ENCODE data around the gene SSH2. TPM values are rescaled to one million over a fixed set of nuclear protein-coding genes. Genes with fewer than 3 reads are reported as not detected.

SSH2 gene
- polyA plus RNA-seq, 3 donors = 31.9 to 66.6 (median 54.0) TPM

DNA sequence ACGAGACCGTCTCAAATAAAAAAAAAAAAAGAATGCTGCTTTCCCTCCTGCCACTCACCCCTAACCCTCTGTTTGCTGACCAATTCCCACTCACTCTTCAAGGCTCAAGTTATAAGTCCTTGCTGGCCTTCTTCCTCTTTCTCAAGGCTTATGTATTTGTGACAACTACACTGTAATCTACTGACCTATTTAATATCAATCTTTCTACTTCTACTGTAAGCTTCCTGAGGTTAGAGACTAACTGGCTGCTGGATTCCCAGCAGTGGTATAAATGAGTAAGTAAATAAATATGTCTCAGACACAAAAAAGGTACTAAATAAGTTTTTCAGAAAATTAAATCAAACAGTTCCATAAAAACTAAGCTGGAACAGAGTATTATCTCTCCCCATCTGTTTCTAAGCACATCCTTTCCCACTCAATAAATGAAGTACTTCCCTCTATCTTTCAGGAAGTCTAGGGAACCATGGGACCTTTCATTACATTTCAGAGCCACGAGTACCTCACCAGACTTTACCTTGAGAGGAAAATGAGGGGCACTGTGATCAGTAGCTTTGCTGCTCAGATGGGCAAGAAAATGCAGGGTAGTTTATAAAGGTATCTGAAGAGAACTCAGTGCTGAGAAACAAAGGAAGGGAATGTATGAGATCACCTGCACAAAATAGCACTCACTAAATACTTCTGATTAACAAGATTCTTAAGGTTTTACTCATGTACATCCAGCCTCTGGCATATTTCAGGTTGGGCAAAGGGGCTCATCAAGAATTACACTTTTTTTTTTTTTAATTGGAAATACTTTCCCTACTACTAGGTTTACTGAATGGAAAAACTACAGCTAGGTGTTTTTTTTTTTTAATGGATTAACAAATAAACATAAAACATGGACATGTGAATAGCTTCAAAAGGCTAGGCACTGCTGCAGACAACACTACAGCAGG is 10.8 kb downstream of the SSH2 start:
- no peaks in the 10 kb centered on the region for H3K4me1 ChIP-seq (ENCODE audit: control insufficient read depth in 1 of 2, insufficient read depth in 2 of 2, low read length in 2 of 2)
- peaks cover 14% of the 10 kb centered on the region for H3K4me1 Mint-ChIP-seq
- H3K4me3 ChIP-seq (replicated peaks in 1 of 3; ENCODE audit: low read depth in 2 of 3, low read length in 3 of 3) = no peak overlapping the region
- WGBS (ENCODE audit: insufficient coverage) = 50% methylated on average over 2 of the region's 3 CpGs
- H3K27me3 ChIP-seq (ENCODE audit: control insufficient read depth in 2 of 2, insufficient read depth in 2 of 2, low read length in 2 of 2) = no peaks in the 10 kb centered on the region
- H2AFZ ChIP-seq (ENCODE audit: insufficient read depth, low read depth, low read length, poor library complexity, severe bottlenecking) = no peak overlapping the region
- H3K9ac ChIP-seq (ENCODE audit: insufficient read depth, low read length, poor library complexity, severe bottlenecking) = no peak overlapping the region
- H4K20me1 ChIP-seq (ENCODE audit: insufficient read depth, low read length) = peaks cover 15% of the 10 kb centered on the region
- H3K4me3 Mint-ChIP-seq = no peak overlapping the region
- peak in 2 of 3 donors; percentile 9 to 12 for DNase-seq
- H3K79me2 ChIP-seq (ENCODE audit: insufficient read depth, low read length) = peaks cover 92% of the 10 kb centered on the region
- TF ChIP-seq, protein P1, sequence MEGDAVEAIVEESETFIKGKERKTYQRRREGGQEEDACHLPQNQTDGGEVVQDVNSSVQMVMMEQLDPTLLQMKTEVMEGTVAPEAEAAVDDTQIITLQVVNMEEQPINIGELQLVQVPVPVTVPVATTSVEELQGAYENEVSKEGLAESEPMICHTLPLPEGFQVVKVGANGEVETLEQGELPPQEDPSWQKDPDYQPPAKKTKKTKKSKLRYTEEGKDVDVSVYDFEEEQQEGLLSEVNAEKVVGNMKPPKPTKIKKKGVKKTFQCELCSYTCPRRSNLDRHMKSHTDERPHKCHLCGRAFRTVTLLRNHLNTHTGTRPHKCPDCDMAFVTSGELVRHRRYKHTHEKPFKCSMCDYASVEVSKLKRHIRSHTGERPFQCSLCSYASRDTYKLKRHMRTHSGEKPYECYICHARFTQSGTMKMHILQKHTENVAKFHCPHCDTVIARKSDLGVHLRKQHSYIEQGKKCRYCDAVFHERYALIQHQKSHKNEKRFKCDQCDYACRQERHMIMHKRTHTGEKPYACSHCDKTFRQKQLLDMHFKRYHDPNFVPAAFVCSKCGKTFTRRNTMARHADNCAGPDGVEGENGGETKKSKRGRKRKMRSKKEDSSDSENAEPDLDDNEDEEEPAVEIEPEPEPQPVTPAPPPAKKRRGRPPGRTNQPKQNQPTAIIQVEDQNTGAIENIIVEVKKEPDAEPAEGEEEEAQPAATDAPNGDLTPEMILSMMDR (IDR thresholded peaks at IDR 0.05) = no peak
- peaks cover 0 to 3% (median 0%) of the 10 kb centered on the region in 7 donors for H3K9me3 Mint-ChIP-seq
- H3K27ac Mint-ChIP-seq = peak overlapping the region in 4 of 7 donors; percentile 11 to 75 (median 42)
- no peaks in the 10 kb centered on the region for H3K27me3 Mint-ChIP-seq (ENCODE audit: low read depth in 3 of 3)
- H3K4me2 ChIP-seq (replicated peaks; ENCODE audit: extremely low read depth, low read length, poor library complexity, severe bottlenecking) = no peak overlapping the region
- H3K27ac ChIP-seq (ENCODE audit: low read depth in 1 of 2, low read length in 2 of 2) = no peak overlapping the region
- H3K9me3 ChIP-seq (replicated peaks in 1 of 2; ENCODE audit: control insufficient read depth in 1 of 2, insufficient read depth in 1 of 2, low read length in 2 of 2) = no peaks in the 10 kb centered on the region
- intact Hi-C loops (cut with micrococcal nuclease) = no loop called here
- H3K36me3 Mint-ChIP-seq = peaks cover 9 to 17% of the 10 kb centered on the region in 2 donors
- H3K36me3 ChIP-seq (replicated peaks in 1 of 2; ENCODE audit: control insufficient read depth in 1 of 2, insufficient read depth in 2 of 2, low read length in 2 of 2) = peaks cover 0 to 11% of the 10 kb centered on the region in 2 donors

DNA sequence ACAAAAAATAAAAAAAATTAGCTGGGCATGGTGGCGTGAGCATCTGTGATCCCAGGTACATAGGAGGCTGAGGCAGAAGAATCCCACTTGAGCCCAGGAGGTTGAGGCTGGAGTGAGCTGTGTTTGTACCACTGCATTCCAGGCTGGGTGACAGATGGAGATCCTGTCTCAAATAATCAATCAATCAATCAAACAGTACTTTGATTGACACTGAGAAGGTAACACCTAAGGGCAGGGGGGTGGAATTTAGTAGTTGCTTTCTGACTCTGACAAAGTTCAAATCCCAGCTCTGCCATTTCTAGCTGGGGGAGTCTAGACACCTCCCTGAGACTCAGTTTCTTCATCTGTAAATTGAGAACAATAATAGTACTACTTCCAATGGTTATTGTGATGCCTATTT is 12.0 kb downstream of the SSH2 start:
- H3K4me1 ChIP-seq (ENCODE audit: control insufficient read depth in 1 of 2, insufficient read depth in 2 of 2, low read length in 2 of 2) = no peaks in the 10 kb centered on the region
- peaks cover 17% of the 10 kb centered on the region for H4K20me1 ChIP-seq (ENCODE audit: insufficient read depth, low read length)
- WGBS (ENCODE audit: insufficient coverage) = no CpG with 5 or more reads among the region's 1 CpG
- H3K36me3 ChIP-seq (replicated peaks in 1 of 2; ENCODE audit: control insufficient read depth in 1 of 2, insufficient read depth in 2 of 2, low read length in 2 of 2) = peaks cover 0 to 5% of the 10 kb centered on the region in 2 donors
- no peaks in the 10 kb centered on the region for H3K27me3 ChIP-seq (ENCODE audit: control insufficient read depth in 2 of 2, insufficient read depth in 2 of 2, low read length in 2 of 2)
- Mint-ChIP-seq H3K27ac (no peak overlapping the region), H3K4me1 (peaks cover 14% of the 10 kb centered on the region), H3K36me3 (peaks cover 7 to 12% of the 10 kb centered on the region in 2 donors), H3K9me3 (peaks cover 0 to 3% (median 0%) of the 10 kb centered on the region in 7 donors), H3K27me3 (ENCODE audit: low read depth in 3 of 3) (no peaks in the 10 kb centered on the region), H3K4me3 (no peak overlapping the region)
- TF ChIP-seq, protein P1 (IDR thresholded peaks at IDR 0.05) = no peak
- H3K9me3 ChIP-seq (replicated peaks in 1 of 2; ENCODE audit: control insufficient read depth in 1 of 2, insufficient read depth in 1 of 2, low read length in 2 of 2) = no peaks in the 10 kb centered on the region
- no peak overlapping the region for H2AFZ ChIP-seq (ENCODE audit: insufficient read depth, low read depth, low read length, poor library complexity, severe bottlenecking)
- no peak overlapping the region for H3K27ac ChIP-seq (ENCODE audit: low read depth in 1 of 2, low read length in 2 of 2)
- H3K4me2 ChIP-seq (replicated peaks; ENCODE audit: extremely low read depth, low read length, poor library complexity, severe bottlenecking) = no peak overlapping the region
- H3K4me3 ChIP-seq (replicated peaks in 1 of 3; ENCODE audit: low read depth in 2 of 3, low read length in 3 of 3) = no peak overlapping the region
- DNase-seq = no peak
- H3K79me2 ChIP-seq (ENCODE audit: insufficient read depth, low read length) = peaks cover 89% of the 10 kb centered on the region
- H3K9ac ChIP-seq (ENCODE audit: insufficient read depth, low read length, poor library complexity, severe bottlenecking) = no peak overlapping the region
- intact Hi-C loops (cut with micrococcal nuclease) = no loop called here
